HFF-Myc (cell line): ENCODE measurements around the gene OTOS.

Source experiments
- DNase-seq: peaks from one replicate; pipeline ENCODE4 v3.0.0-alpha.2; 2011; ENCODE audit warnings: low read depth; ENCODE audit errors: extremely low read depth
- H3K4me3 ChIP-seq: replicated peaks from 2 replicates; pipeline ENCODE4 v1.5.1; 2011; ENCODE audit warnings: low read depth, mild to moderate bottlenecking, control low read depth, low read length
- CTCF ChIP-seq: IDR thresholded peaks from 2 replicates; pipeline ENCODE4 v1.5.1; 2012; ENCODE audit warnings: mild to moderate bottlenecking, low read depth, low read length, control low read depth; ENCODE audit errors: missing control alignments

Gene OTOS

GRCh38 chr2:240137596-240138253 is 2.7 kb downstream of the OTOS start:
- H3K4me3 ChIP-seq = no peak overlapping the region
- no peak for DNase-seq
- TF ChIP-seq CTCF = no peak

- no peak for DNase-seq
- no peak for TF ChIP-seq CTCF
Measured at GRCh38 chr2:240136671-240137292, 3.7 kb downstream of the OTOS start.

GRCh38 chr2:240136013-240136670 is 4.3 kb downstream of the OTOS start, which contains the start of gene COPS9:
COPS9 (minus strand) TSS chr2:240136305; CDS start chr2:240136284, 21 bp downstream.
- H3K4me3 ChIP-seq = peak within 1 kb of the TSS; percentile 95
- TF ChIP-seq CTCF = no peak
- peak; percentile 36 for DNase-seq

More at GRCh38 chr2:240136671-240137292, 3.7 kb downstream of the OTOS start:
- H3K4me3 ChIP-seq = peak overlapping the region; percentile 95

- no peak for DNase-seq
- H3K4me3 ChIP-seq = peak overlapping the region; percentile 95
- no peak for TF ChIP-seq CTCF
Measured at GRCh38 chr2:240135706-240136012, 4.8 kb downstream of the OTOS start.

- peak overlapping the region; percentile 95 for H3K4me3 ChIP-seq
- TF ChIP-seq CTCF = no peak
- no peak for DNase-seq
Measured at GRCh38 chr2:240134956-240135520, 5.4 kb downstream of the OTOS start.

- H3K4me3 ChIP-seq = peak overlapping the region; percentile 95
- TF ChIP-seq CTCF = no peak
- no peak for DNase-seq
Measured at GRCh38 chr2:240134466-240134865, 6.0 kb downstream of the OTOS start.
